ENCODE data around the gene AFF4.
"Not testable (repeated sequence)": the region's sequence is repeated elsewhere in the genome, so short reads cannot be mapped to it uniquely, and the experiment has no call there.

DNA sequence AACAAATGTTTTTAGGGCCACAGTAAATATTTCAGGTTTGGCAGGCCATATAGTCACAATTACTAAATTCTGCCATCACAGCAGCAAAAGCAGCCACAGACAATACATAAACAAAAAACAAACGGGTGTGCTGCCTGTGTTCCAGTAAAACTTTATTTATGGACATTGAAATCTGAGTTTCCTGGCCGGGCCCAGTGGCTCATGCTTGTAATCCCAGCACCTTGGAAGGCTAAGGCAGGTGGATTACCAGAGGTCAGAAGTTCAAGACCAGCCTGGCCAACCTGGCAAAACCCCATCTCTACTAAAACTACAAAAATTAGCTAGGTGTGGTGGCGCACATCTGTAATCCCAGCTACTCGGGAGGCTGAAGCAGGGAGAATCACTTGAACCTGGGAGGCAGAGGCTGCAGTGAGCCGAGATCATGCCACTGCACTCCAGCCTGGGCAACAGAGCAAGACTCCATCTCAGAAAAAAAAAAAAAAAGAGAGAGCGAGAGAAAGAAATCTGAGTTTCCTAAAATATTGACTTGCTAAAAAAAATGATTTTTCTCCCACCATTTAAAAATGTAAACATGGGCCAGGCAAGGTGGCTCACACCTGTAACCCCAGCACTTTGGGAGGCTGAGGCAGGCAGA lies 7.2 kb downstream of the AFF4 start:
- TF ChIP-seq, protein P1, sequence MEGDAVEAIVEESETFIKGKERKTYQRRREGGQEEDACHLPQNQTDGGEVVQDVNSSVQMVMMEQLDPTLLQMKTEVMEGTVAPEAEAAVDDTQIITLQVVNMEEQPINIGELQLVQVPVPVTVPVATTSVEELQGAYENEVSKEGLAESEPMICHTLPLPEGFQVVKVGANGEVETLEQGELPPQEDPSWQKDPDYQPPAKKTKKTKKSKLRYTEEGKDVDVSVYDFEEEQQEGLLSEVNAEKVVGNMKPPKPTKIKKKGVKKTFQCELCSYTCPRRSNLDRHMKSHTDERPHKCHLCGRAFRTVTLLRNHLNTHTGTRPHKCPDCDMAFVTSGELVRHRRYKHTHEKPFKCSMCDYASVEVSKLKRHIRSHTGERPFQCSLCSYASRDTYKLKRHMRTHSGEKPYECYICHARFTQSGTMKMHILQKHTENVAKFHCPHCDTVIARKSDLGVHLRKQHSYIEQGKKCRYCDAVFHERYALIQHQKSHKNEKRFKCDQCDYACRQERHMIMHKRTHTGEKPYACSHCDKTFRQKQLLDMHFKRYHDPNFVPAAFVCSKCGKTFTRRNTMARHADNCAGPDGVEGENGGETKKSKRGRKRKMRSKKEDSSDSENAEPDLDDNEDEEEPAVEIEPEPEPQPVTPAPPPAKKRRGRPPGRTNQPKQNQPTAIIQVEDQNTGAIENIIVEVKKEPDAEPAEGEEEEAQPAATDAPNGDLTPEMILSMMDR (IDR thresholded peaks at IDR 0.05; ENCODE audit: low read depth, low read length): not testable (repeated sequence)
- not testable (repeated sequence) for TF ChIP-seq EZH2phosphoT487 (IDR thresholded peaks at IDR 0.05; ENCODE audit: low read depth)
